GM19043 (cell line): Measurements from ENCODE around the gene FMN1.

Experiments used
- ATAC-seq: cut with Tn5 transposase; IDR thresholded peaks from one replicate; pipeline ENCODE4 v1.9.1; 2021; ENCODE audit warnings: low read depth; ENCODE audit not compliant: unreplicated experiment

Gene FMN1

DNA sequence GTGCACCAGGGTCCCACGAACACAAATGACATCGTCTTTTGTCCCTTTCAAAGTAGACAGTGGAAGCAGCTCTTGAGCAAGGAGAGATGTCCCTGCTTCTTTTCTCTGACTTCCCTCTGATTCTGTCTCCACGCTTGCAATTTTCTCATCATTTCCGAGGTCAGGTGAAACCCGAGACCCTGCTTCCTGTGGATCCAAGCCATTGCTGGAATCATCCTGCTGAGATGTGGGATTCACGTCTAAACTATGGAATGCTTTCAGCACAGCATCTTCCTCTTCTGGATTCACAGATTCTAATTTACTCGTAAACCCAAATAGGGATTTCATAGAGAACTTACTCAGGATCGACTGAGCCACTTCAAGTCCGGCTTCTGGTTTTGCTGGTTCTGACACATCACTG is 127.1 kb downstream of the FMN1 start:
- no peak for ATAC-seq

DNA sequence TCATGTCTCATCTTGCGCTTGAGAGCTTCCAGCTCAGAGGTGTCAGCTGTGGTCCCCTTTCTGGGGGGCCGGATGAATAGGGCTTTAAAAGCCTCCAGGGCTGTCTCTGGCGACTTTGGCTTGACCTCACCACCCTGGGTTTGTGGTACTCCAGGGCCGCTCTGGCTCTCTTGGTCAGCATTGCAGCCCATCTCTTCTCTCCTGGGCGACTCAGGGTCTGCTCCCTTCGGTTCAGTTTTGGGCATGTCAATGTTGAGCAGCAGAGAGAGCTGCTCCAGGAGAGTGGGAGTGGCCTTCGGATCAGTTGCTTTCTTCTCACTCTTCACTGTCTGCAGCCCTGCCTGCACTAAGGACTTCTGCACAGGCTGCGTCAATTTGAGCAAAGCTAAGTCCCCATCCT is 127.9 kb downstream of the FMN1 start:
- ATAC-seq = no peak

DNA sequence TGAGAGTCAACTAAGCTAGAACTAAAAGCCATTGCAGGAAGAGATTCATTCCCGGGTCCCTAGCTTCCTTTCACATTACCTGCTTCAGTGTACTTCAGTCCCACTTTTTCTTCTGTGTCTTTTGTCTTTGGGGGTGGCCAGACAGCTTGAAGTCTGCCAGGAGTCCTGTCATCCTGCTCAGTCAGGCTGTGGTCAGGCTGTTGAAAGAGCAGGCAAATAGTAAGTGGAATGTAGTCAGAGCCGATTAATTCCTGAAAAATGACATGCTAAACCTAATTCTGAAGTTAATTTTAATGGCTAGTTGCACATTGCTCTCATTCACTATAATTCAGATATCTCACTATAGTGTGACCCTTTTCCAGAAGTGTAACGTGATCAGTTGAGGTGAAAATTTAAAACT is 129.6 kb downstream of the FMN1 start:
- no peak for ATAC-seq

DNA sequence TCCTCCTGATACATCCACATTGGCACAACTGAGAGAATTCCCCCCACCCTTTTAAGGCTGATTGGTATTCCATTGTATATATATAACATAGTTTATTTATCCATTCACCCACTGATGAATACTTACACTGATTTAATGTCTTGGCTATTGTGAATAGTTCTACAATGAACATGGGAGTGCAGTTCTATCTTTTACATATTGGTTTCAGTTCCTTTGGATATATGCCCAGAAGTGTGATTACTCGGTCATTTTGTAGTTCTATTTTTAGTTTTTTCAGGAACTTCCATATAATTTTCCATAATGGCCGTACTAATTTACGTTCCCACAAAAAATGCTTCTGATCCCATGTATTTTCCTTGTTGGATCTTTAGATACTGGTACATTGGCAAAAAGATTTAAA is 135.3 kb downstream of the FMN1 start:
- no peak for ATAC-seq

DNA sequence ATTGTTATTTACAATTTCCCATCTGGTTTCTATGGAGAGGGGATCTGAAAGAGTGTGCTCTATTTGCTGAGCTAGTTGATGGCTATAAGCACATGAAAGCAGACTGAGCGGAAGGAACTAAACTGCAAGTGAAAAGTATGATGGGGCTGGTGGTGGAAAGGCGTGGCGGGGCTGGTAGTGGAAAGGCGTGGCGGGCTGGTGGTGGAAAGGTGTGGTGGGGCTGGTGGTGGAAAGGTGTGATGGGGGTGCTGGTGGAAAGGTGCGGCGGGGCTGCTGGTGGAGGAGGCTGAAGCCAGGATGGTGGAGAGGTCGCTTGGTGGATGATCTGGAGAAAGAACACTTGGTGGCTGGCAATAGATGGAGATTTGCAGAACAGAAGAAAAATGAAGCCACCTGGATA is 136.7 kb downstream of the FMN1 start:
- ATAC-seq = no peak

DNA sequence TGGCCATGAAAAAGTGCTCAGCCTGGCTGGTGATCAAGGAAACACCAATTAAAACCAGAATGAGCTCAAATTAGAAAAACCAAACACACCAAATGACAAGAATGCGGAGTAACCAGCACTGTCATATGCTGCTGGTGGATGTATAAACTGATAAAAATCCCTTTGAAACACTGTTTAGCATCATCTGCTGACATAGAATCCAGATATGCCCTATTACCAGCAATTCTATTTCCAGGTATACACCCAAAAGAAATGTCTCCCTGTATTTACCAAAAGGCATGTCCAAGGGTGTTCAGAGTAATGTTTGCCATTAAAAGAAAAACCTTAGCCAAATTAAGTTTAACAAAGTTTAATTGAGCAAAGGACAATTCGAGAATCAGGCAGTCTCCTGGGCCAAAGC is 138.6 kb downstream of the FMN1 start:
- no peak for ATAC-seq

DNA sequence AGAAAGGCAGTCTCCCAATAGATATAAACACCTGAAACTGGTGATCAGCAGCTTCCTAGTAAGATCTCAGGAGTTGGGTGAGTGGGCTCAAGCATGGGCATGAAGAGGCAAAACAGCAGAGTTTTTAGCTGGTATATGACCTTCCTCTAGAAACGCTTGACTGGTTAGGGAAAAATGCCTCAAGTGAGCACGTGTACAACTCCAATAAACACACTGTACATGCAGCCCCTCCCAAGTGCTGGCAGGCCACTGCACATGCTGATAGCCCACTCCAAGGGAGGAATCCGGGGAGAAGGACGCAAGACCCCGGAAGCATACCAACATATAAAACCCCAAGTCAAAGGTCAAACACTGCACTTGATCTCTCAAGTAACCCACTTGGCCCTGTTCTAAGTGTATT is 143.0 kb downstream of the FMN1 start:
- ATAC-seq = no peak

DNA sequence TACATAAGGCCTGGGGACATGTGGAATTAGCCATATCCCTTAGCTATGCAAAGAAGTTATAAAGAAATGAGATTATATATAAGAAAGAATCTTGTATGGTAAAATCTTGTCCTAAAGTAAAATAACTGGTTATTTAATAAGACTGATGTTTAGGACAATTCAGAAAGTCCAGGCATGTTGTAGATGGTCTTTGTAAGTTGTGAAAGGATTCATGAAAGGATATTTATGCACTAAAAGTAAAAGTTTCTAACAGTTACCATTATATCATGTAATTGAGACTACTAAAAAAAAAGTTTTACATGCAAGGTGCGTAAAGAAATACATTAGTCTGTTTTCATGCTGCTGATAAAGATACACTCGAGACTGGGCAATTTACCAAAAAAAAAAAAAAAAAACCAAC is 146.3 kb downstream of the FMN1 start:
- no peak for ATAC-seq

DNA sequence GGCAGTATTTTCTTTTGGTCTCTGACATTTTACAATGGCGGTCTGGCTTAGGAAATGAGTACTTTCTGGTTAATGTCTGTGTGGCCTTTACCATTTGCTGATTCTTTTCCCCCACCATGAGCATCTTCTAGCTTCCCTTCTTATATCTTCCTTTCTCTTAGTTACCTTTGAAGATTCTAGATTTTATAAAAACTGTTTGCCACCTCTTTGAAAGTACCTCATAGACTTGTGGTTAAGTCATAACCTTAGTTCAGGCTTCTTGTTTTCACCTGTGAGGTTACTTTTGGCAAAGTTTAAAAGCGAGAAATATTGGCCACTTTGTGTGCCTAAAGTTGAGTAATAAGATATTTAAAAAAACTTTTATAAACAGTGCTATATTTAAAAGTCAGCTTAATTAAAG is 147.4 kb downstream of the FMN1 start:
- ATAC-seq = no peak

DNA sequence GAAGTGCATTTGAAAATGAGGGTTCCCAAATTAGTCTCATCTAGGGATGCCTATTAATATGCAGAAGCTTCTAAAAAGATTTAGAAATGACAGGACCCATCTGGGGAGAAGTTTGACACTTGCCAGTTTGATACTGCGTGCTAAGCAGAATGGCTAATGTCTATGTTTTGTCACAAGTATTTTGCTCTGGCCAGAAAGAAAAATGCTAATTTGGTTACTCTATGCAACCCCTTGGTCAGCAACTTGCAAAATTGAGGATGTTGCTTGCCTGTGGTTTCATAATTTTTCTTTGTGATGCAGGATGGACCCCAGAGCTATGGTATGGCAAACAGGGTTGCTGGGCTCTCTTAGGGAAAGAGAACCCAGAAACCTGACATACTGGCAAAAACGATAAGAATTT is 148.2 kb downstream of the FMN1 start:
- ATAC-seq = no peak

DNA sequence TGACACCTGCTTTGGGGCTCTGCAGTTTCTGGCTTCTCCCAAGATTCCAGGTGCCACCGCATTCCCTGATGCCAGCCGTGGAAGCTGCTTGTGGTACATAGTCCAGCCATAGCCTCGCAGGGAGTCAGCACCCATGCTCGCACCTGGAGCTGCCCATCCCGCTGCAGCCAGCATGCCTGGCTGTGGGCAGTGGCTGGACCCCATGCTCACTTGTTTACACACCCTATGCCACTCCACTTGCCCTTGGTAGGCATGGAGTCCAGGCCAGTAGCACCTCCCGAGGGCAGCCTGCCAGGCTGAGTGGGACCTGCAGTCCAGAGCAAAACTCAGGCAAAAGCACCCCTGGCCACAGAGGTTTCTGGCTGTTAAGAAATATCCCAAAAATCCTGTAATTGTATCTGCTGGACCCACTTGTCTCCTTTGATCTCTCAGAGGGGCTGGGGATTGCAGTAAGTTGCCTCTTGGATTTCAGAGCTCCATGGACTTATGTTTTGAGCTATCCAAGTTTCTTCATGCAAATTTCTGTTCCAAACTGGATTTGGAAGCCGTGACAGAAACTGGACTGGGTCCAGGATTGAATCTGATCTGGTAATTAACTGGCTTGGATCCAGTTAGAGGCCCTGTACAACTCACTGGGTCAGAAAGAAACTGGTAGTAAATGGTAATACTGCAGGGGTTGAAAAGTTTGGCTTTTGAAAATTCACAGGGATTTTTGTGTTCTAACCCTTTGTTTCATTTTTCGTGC is 149.3 kb downstream of the FMN1 start:
- no peak for ATAC-seq

DNA sequence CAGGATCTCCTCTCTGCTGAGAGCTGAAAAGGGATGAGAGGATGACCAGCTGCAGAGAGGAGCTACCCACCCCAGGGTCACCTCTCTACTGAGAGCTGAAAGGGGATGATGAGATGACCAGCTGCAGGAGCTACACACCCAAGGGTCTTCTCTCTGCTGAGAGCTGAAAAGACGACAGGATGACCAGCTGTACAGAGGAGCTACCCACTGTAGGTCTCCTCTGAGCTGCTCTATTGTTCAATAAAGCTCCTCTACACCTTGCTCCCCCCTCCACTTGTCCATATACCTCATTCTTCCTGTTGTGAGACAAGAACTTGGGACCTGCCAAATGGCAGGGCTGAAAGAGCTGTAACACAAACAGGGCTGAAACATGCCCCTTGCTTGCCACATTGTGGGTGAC is 149.9 kb downstream of the FMN1 start:
- no peak for ATAC-seq

DNA sequence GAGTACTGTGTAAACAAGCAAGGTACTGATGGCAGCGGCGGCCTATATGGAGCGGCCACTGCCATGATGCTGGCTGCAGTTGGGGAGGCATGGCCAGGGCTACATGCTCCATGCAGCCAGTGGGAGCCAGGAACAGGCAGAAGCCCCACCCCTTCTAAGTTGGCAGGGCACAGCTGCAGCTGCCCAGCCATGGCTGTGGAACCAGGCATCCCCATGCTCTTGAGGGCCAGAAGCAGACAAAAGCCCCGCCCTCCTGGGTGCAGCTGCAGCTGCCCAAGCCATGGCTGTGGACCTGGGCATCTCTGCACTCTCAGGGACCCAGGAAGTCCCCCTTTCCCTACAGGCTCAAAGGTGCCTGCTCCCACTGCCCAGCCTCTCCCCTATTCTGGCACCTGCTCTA is 150.9 kb downstream of the FMN1 start:
- no peak for ATAC-seq

DNA sequence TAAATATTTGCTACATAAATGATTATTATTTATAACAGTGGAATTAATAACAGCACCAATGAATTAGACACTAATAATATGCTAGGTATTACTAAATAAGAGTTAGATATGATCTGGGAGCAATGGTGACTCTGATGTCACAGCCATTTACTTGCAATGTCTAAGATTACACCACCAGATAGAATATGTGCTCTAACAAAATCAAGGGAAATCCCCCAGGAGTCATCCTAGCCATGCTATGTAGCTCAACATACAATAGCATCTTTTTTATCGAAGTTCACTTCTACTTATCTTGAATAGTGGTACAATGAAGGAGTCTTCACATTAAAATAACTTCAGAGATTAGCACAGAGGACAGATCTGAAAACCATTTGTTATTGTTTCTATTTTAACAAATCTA is 154.0 kb downstream of the FMN1 start:
- ATAC-seq = no peak

DNA sequence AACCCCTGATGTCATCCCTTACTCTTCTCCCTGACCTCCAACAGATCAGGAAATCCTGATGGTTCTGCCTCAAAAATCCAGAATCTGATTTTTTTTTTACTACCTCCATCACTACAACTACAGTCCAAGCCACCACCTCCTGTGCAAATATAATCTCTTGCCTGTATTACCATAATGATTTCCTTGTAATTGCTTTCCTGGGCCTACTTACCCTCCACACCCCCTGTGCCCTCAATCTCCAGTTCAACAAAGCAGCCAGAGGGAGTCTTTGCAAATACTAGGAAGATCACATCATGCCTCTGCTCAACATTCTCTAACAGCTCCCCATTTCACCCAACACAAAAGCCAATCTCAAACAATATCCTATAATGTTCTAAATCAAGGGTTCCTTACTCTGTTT is 159.9 kb downstream of the FMN1 start:
- ATAC-seq = no peak

DNA sequence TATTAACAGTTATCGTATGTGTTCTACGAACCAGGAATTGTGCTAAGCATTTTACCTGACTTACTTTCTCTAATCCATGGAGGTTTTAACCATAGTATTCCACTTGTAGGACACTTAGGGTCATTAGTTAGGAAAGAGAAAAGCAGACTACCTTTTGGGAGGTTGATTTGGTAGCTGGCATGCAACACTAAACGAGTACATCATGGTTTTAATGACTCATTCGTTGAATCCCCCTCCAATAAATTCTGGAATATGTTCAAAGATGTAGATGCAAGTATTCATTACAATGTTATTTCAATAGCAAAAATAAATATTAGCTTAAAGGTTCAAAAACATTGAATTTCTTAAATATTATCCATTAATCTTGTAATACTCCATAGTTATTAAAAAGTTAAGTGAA is 162.5 kb downstream of the FMN1 start:
- no peak for ATAC-seq

DNA sequence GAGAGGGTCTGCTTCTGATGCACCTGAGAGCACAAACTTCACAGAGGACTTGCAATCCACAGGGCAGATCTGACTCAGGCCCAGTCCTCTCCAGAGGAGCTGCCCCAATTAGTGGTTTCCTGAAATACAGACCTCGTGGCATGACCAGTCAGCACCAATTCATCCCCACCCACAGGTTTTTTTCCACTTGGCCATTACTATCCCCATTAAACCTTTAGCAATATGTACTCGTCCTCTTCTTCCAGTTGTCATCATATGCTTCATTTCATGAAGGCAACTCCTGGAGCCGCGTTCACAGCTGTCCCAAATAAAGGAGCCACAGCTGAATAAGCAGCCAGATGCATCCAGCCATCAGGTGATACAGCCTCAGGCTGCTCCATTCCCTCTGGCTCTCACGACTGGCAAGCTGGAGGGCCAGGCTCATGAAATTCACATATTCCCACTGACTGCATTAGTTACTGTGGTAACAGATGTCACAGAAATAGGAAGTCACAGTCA is 163.1 kb downstream of the FMN1 start:
- no peak for ATAC-seq

DNA sequence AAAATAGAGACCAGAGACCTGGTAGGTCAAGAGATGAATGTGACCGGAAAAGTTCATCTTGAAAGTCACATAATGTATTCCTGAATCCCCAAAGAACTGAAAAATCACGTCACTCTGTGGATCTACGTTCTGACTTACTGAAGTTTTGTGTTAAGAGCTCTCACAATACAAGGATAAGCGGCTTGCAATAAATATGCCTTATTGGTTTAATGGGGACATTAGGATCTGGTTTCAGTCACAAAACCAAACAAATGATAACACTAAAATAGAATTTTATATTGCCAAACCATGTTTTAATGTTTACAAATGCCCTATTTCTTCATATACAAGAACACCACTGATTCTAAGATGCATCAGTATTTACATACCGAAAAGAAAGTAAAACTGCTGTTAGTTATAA is 164.2 kb downstream of the FMN1 start:
- ATAC-seq = no peak

DNA sequence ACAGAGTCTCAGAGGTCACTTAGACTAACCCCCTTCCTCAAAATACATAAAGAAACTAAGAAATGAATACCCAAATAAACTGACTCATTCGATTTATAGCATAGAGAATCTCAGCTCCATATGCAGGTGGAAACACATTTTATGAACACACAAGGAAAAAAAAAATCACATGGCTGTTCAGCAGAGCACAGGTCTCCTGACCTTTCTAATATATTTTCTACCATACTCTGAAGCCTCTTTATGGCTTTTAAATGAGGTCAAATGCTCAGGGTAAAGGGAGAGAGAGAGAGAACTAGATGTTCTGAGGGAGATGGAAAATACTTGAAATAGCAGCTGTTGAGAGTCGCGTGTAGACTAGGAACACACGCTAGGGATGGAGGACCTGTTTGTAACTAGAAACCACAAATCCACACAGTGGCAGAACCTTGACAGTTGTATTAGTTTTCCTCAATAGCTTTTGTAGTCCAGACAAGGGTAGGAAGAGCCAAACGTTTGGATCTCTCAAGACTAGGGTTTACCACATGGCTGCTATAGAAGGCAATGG is 165.3 kb downstream of the FMN1 start:
- ATAC-seq = no peak

DNA sequence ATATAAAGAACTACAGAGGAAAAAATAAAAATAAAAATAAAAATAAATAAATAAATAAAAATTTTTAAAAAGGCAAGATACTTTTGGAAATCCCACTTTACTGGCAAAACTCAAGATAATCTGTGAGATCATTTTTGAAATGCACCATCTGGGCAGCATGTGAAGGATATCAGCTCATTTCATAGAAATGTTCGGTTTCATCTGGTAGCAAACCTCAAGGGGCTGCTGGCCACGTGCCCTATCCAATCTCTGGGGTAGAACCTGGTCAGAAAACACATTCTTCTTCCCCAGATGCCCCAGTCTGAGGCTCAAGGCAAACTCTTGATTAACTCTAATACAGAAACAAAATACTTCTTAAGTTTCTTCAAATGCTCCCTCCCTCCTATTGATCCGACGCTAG is 166.0 kb downstream of the FMN1 start:
- no peak for ATAC-seq

DNA sequence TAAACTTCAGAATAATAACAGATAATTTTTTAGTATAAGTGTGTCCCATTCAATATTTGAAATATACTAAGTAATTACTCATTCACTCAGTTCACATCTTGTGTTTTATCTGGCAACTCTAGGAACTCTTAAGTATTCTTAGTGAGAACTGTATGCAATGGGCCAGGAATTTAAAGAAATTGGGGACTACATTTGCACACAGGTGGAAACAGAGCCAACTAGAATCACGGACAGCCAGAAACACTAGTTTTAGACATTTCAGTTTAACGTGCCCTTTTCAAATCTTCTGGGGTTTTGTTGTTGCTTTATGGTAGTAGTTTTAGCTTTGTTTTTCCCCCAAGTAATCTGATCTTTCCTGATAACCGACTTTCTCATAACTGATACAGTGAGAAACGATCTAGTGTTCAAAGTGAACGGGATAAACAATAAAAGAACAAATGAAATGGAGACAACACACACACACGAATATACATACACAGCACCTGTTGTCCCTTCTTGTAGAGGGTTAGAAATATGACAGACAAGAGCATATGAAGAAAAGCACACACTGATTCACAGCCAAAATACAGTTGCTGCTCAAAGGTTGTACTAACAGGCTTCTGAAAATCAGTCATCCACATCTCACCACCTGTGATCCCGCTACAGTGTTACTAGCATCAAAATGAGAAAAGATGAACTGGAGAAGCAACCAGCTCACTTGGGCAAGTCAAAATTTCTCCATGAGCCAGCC is 167.0 kb downstream of the FMN1 start:
- ATAC-seq = no peak

DNA sequence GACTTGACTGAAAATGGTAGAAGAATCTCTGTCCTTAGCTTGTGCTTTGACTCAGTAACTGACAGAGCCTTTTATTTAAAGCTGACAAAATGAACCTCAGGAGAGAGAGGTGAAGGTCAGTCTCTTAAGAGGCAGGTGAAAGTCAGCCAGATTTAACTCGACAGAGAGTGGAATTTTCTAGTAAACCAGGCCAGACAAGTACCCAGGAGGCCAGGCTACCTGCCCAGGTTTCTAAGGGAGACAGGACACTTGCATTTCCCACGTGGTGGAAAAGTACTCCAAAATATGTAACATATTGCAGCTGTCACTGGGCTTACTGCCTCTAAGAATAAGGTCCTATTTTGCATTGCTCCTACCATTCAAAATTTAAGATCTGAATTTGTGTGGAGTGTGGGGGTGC is 167.9 kb downstream of the FMN1 start:
- no peak for ATAC-seq
